Neural cell (in vitro differentiated cells): Measurements from ENCODE around the gene C5. TPM values are rescaled to one million over a fixed set of nuclear protein-coding genes. Genes with fewer than 3 reads are reported as not detected.

Source experiments
- H2AFZ ChIP-seq: fragments of 200-600, 300-800 bp; sonication (generic), shearing (Covaris generic); 2 replicates; pipeline ENCODE4 v1.6.0; 2014; ENCODE audit warnings: low read depth, mild to moderate bottlenecking, antibody characterized with exemption, low read length, moderate library complexity
- H3F3A ChIP-seq: fragments of 200-600 bp; shearing (Covaris generic); 2 replicates; pipeline ENCODE4 v1.6.1; 2016; ENCODE audit warnings: mild to moderate bottlenecking, moderate library complexity, mixed read lengths, antibody characterized with exemption, low read length; ENCODE audit not compliant: insufficient read depth, poor library complexity, severe bottlenecking
- H3K27ac ChIP-seq: fragments of 200-600, 300-800 bp; sonication (generic), shearing (Covaris generic); 2 replicates; pipeline ENCODE4 v1.5.1; 2014; ENCODE audit warnings: mild to moderate bottlenecking, low read length, moderate library complexity
- H3K27me3 ChIP-seq: fragments of 300-800, 200-600 bp; sonication (generic), shearing (Covaris generic); 2 replicates; pipeline ENCODE4 v1.6.0; 2014; ENCODE audit warnings: mild to moderate bottlenecking, low read depth, low read length, moderate library complexity; ENCODE audit not compliant: insufficient read depth
- H3K36me3 ChIP-seq: fragments of 300-800, 200-600 bp; sonication (generic), shearing (Covaris generic); 2 replicates; pipeline ENCODE4 v1.5.1; 2014; ENCODE audit warnings: mild to moderate bottlenecking, antibody characterized with exemption, low read length, moderate library complexity; ENCODE audit not compliant: insufficient read depth
- H3K4me2 ChIP-seq: fragments of 300-800, 200-600 bp; sonication (generic), shearing (Covaris generic); 2 replicates; pipeline ENCODE4 v1.6.0; 2014; ENCODE audit warnings: mild to moderate bottlenecking, low read length
- H3K4me3 ChIP-seq: fragments of 300-800, 200-600 bp; sonication (generic), shearing (Covaris generic); 2 replicates; pipeline ENCODE4 v1.5.1; 2014; ENCODE audit warnings: mild to moderate bottlenecking, low read length, moderate library complexity
- H3K79me2 ChIP-seq: fragments of 200-600 bp; shearing (Covaris generic); replicated peaks from 2 replicates; pipeline ENCODE4 v1.6.0; 2014; ENCODE audit warnings: mild to moderate bottlenecking, low read length, moderate library complexity; ENCODE audit not compliant: insufficient read depth
- H3K9ac ChIP-seq: fragments of 300-800, 200-600 bp; sonication (generic), shearing (Covaris generic); 2 replicates; pipeline ENCODE4 v1.6.1; 2016; ENCODE audit warnings: mild to moderate bottlenecking, low read length, mixed read lengths
- H3K9me2 ChIP-seq: fragments of 200-600 bp; shearing (Covaris generic); 2 replicates; pipeline ENCODE4 v1.6.1; 2016; ENCODE audit warnings: mild to moderate bottlenecking, low read length, mixed read lengths; ENCODE audit not compliant: insufficient read depth
- H3K9me3 ChIP-seq: fragments of 200-600, 300-800 bp; sonication (generic), shearing (Covaris generic); 2 replicates; pipeline ENCODE4 v1.6.1; 2016; ENCODE audit warnings: mild to moderate bottlenecking, mixed run types, low read length, moderate library complexity, mixed read lengths
- H4K20me1 ChIP-seq: fragments of 200-600 bp; shearing (Covaris generic); 2 replicates; pipeline ENCODE4 v1.6.1; 2016; ENCODE audit warnings: mild to moderate bottlenecking, mixed run types; ENCODE audit not compliant: insufficient read depth
- EP300 ChIP-seq: fragments of 450-650 bp; conservative IDR thresholded peaks from 2 replicates; pipeline ENCODE4 v1.6.1; 2014; ENCODE audit warnings: antibody characterized with exemption, mild to moderate bottlenecking, moderate library complexity; ENCODE audit not compliant: poor library complexity, severe bottlenecking
- EZH2 ChIP-seq: fragments of 200-600, 300-800 bp; shearing (Covaris generic), sonication (generic); IDR thresholded peaks from 2 replicates; pipeline ENCODE4 v1.6.1; 2014; ENCODE audit warnings: antibody characterized with exemption, low read length, borderline replicate concordance, mild to moderate bottlenecking; ENCODE audit not compliant: insufficient read depth, poor library complexity, severe bottlenecking
- MXI1 ChIP-seq: fragments of 450-650 bp; conservative IDR thresholded peaks from 2 replicates; pipeline ENCODE4 v1.6.1; 2014; ENCODE audit warnings: antibody characterized with exemption, mild to moderate bottlenecking; ENCODE audit not compliant: poor library complexity, severe bottlenecking
- POLR2AphosphoS5 ChIP-seq: IDR thresholded peaks from 2 replicates; pipeline ENCODE4 v1.6.1; 2012
- RAD21 ChIP-seq: fragments of 450-650 bp; conservative IDR thresholded peaks from 2 replicates; pipeline ENCODE4 v1.6.1; 2014; ENCODE audit warnings: antibody characterized with exemption, mild to moderate bottlenecking, moderate library complexity
- SMC3 ChIP-seq: fragments of 450-650 bp; conservative IDR thresholded peaks from 2 replicates; pipeline ENCODE4 v1.6.1; 2014; ENCODE audit warnings: antibody characterized with exemption, mild to moderate bottlenecking, moderate library complexity; ENCODE audit not compliant: poor library complexity
- TAF1 ChIP-seq: IDR thresholded peaks from 2 replicates; pipeline ENCODE4 v1.6.1; 2012; ENCODE audit warnings: low read depth
- polyA plus RNA-seq: library from polyadenylated mRNA; depleted of rRNA; stranded (reverse); fragments of >200 nt; gene quantifications from 2 replicates; pipeline ENCODE4 v1.2.3, GENCODE V29; 2014
- TF ChIP-seq, protein P1 (sequence below): fragments of 450-650 bp; IDR thresholded peaks from 2 replicates; pipeline ENCODE4 v1.5.1; 2014; ENCODE audit warnings: antibody characterized with exemption, mild to moderate bottlenecking, moderate library complexity; ENCODE audit not compliant: poor library complexity, severe bottlenecking
- TF ChIP-seq, protein P2 (sequence below): IDR thresholded peaks from 2 replicates; pipeline ENCODE4 v1.6.1; 2012; ENCODE audit warnings: borderline replicate concordance

Gene C5
- polyA plus RNA-seq, 1 donor from 2014 or later = 3.8 TPM

DNA sequence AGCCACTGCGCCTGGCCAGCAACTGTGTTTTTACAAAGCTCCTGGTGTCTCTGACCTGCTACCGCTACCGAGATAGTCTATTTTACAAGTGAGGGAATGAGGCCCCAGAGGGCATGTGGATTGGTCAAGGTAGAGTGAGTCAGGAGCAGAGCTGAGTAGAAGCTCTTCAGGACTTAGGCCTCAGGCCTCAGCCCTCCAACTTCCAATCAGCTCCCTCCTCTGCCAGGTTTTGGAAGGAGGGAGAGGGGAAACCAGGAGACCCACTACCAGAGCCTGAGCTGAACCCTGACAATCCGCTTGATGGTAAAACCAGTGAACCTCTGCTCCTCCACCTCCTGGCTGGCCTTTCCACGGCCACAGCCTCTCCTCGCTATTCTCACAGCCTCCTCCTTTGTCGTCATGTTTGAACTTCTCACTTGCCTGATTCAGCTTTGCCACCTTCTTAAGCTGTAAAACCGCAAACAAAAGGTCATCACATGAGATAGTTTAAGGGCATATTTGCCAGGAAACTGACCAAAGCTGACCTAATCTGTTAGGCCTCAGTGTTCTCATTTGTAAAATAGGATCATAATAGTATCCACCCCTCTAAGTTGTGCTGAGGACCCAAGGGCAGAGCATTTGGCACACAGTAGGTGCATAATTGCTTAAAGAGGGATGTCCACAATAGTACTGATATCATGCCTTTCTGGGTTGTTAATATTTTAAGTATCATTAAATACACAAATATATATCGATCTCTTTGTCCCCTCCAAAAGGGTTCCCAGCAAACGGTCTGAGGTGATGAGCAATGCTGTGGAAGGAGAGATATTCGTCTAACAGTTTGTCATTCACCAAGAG lies 125.2 kb downstream of the C5 start:
- Histone ChIP-seq H3K36me3 (no peaks in the 10 kb centered on the region), H3K9me2 (no peaks in the 10 kb centered on the region), H2AFZ (no peak overlapping the region), H3K9ac (no peak overlapping the region), H3K4me3 (no peak overlapping the region), H4K20me1 (no peaks in the 10 kb centered on the region), H3F3A (no peaks in the 10 kb centered on the region), H3K79me2 (no peaks in the 10 kb centered on the region), H3K4me2 (no peak overlapping the region), H3K27ac (no peak overlapping the region), H3K9me3 (no peaks in the 10 kb centered on the region), H3K27me3 (peaks cover 15% of the 10 kb centered on the region)
- TF ChIP-seq, protein P1, sequence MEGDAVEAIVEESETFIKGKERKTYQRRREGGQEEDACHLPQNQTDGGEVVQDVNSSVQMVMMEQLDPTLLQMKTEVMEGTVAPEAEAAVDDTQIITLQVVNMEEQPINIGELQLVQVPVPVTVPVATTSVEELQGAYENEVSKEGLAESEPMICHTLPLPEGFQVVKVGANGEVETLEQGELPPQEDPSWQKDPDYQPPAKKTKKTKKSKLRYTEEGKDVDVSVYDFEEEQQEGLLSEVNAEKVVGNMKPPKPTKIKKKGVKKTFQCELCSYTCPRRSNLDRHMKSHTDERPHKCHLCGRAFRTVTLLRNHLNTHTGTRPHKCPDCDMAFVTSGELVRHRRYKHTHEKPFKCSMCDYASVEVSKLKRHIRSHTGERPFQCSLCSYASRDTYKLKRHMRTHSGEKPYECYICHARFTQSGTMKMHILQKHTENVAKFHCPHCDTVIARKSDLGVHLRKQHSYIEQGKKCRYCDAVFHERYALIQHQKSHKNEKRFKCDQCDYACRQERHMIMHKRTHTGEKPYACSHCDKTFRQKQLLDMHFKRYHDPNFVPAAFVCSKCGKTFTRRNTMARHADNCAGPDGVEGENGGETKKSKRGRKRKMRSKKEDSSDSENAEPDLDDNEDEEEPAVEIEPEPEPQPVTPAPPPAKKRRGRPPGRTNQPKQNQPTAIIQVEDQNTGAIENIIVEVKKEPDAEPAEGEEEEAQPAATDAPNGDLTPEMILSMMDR = no peak
- TF ChIP-seq, protein P2, sequence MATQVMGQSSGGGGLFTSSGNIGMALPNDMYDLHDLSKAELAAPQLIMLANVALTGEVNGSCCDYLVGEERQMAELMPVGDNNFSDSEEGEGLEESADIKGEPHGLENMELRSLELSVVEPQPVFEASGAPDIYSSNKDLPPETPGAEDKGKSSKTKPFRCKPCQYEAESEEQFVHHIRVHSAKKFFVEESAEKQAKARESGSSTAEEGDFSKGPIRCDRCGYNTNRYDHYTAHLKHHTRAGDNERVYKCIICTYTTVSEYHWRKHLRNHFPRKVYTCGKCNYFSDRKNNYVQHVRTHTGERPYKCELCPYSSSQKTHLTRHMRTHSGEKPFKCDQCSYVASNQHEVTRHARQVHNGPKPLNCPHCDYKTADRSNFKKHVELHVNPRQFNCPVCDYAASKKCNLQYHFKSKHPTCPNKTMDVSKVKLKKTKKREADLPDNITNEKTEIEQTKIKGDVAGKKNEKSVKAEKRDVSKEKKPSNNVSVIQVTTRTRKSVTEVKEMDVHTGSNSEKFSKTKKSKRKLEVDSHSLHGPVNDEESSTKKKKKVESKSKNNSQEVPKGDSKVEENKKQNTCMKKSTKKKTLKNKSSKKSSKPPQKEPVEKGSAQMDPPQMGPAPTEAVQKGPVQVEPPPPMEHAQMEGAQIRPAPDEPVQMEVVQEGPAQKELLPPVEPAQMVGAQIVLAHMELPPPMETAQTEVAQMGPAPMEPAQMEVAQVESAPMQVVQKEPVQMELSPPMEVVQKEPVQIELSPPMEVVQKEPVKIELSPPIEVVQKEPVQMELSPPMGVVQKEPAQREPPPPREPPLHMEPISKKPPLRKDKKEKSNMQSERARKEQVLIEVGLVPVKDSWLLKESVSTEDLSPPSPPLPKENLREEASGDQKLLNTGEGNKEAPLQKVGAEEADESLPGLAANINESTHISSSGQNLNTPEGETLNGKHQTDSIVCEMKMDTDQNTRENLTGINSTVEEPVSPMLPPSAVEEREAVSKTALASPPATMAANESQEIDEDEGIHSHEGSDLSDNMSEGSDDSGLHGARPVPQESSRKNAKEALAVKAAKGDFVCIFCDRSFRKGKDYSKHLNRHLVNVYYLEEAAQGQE = no peak

DNA sequence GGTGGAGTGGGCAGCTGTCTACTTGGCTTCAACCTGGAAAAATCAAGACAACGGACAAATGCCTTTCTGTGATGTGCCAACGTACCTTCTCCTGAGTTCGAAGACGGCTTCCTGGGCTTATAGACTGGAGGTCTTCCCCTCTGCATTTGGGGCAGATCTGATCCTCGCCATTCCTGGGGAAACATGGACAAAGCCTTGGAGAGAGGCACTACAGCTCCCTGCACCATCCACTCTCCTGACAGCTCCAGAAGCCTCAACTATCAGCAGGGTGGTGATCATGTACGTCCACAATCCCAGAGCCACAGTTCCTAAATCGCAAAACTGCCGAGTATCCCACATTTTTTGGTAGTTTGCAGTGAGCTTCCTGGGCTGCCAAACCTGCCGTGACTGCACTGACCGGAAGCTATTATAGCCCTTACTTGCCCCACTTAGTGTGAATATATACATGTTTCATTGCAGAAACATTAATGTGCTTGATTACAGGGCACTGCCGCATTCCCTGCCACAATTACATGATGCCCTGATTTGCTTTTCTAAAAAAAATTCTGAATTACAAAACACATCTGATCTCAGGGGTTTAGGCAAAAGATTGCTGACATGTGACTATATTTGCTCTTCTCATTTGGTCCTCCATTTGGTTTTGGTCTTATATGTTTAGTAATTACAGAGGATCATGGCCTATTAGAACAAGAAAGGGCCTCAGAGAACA lies 126.3 kb downstream of the C5 start:
- H3K9me3 ChIP-seq = no peaks in the 10 kb centered on the region
- no peaks in the 10 kb centered on the region for H3K36me3 ChIP-seq
- H3K4me3 ChIP-seq = no peak overlapping the region
- no peaks in the 10 kb centered on the region for H3F3A ChIP-seq
- no peak overlapping the region for H2AFZ ChIP-seq
- H3K9ac ChIP-seq = no peak overlapping the region
- TF ChIP-seq, protein P1 = no peak
- no peak for TF ChIP-seq RAD21
- TF ChIP-seq EP300 = no peak
- no peak for TF ChIP-seq SMC3
- no peak for TF ChIP-seq EZH2
- TF ChIP-seq POLR2AphosphoS5 = no peak
- TF ChIP-seq, protein P2 = no peak
- TF ChIP-seq TAF1 = no peak
- no peak for TF ChIP-seq MXI1
- no peak overlapping the region for H3K27ac ChIP-seq
- no peak overlapping the region for H3K4me2 ChIP-seq
- peaks cover 6% of the 10 kb centered on the region for H3K27me3 ChIP-seq
- no peaks in the 10 kb centered on the region for H4K20me1 ChIP-seq
- no peaks in the 10 kb centered on the region for H3K79me2 ChIP-seq
- H3K9me2 ChIP-seq = no peaks in the 10 kb centered on the region
